GM21423 (cell line): ENCODE results near the gene RRM1.
"Not testable (repeated sequence)": the region's sequence is repeated elsewhere in the genome, so short reads cannot be mapped to it uniquely, and the experiment has no call there.

Experiments
- ATAC-seq: cut with Tn5 transposase; IDR thresholded peaks from one replicate; pipeline ENCODE4 v1.9.1; 2021; ENCODE audit warnings: mild to moderate bottlenecking, moderate library complexity; ENCODE audit not compliant: unreplicated experiment

RRM1 gene

GRCh38 chr11:4076774-4077173 lies 17.8 kb upstream of the RRM1 start:
- ATAC-seq: no peak

- no peak for ATAC-seq
These were observed 11.4 kb upstream of the RRM1 start for GRCh38 chr11:4083198-4083597.

GRCh38 chr11:4084406-4085125 lies 10.0 kb upstream of the RRM1 start:
- ATAC-seq: no peak

GRCh38 chr11:4085575-4085974 lies 9.0 kb upstream of the RRM1 start:
- no peak for ATAC-seq

- ATAC-seq: no peak
These were observed 7.8 kb upstream of the RRM1 start for GRCh38 chr11:4086575-4087353.

- ATAC-seq: no peak
These were observed 7.0 kb upstream of the RRM1 start for GRCh38 chr11:4087551-4087950.

- no peak for ATAC-seq
These were observed 4.3 kb upstream of the RRM1 start for GRCh38 chr11:4090258-4090657.

GRCh38 chr11:4092026-4092425 lies 2.6 kb upstream of the RRM1 start:
- no peak for ATAC-seq

GRCh38 chr11:4093519-4094347 lies 866 bp upstream of the RRM1 start:
- ATAC-seq: no peak

- ATAC-seq: no peak
These were observed 1.1 kb downstream of the RRM1 start for GRCh38 chr11:4095509-4096230.

GRCh38 chr11:4098026-4098621 lies 3.5 kb downstream of the RRM1 start:
- ATAC-seq: no peak

- no peak for ATAC-seq
These were observed 8.1 kb downstream of the RRM1 start for GRCh38 chr11:4102711-4103110.

GRCh38 chr11:4103269-4103668 lies 8.7 kb downstream of the RRM1 start:
- ATAC-seq: no peak

- ATAC-seq: no peak
These were observed 11.3 kb downstream of the RRM1 start for GRCh38 chr11:4105916-4106315.

- no peak for ATAC-seq
These were observed 17.2 kb downstream of the RRM1 start for GRCh38 chr11:4111834-4112233.

GRCh38 chr11:4115128-4115527 lies 20.5 kb downstream of the RRM1 start:
- no peak for ATAC-seq

GRCh38 chr11:4118107-4118506 lies 23.5 kb downstream of the RRM1 start:
- no peak for ATAC-seq

- ATAC-seq: no peak
These were observed 28.6 kb downstream of the RRM1 start for GRCh38 chr11:4123218-4123617.

GRCh38 chr11:4125141-4125540 lies 30.5 kb downstream of the RRM1 start:
- ATAC-seq: no peak

- ATAC-seq: no peak
These were observed 32.8 kb downstream of the RRM1 start for GRCh38 chr11:4127357-4127756.

- ATAC-seq: not testable (repeated sequence)
These were observed 35.6 kb downstream of the RRM1 start for GRCh38 chr11:4130219-4130618.
